Naive thymus-derived CD4-positive, alpha-beta T cell (primary cell): Measurements from ENCODE around the gene CCDC107. TPM values are rescaled to one million over a fixed set of nuclear protein-coding genes. Genes with fewer than 3 reads are reported as not detected.

ENCODE experiments used
- ATAC-seq: fragments of 150-1000 bp; cut with Tn5 transposase; 2 replicates; pipeline ENCODE4 v1.10.0; 2021; ENCODE audit warnings: mild to moderate bottlenecking, moderate library complexity
- CTCF ChIA-PET: fragments of 350-600 bp; sonication (Branson Sonifier 250); formaldehyde crosslinking; loops from one replicate; lab custom pipeline; 2021; ENCODE audit warnings: antibody characterized with exemption; lab: Charles Lee
- POLR2A ChIA-PET: fragments of 350-600 bp; sonication (Branson Sonifier 250); formaldehyde crosslinking; loops from one replicate; lab custom pipeline; 2021; ENCODE audit warnings: antibody characterized with exemption, inconsistent platforms; lab: Charles Lee
- DNase-seq, 9 donors: peaks; one replicate each; pipeline versions ENCODE4 v3.0.0 to v3.0.0-alpha.2; 2020 to 2022; ENCODE audit warnings: mixed read lengths in 1 of 9
- H3K27ac ChIP-seq: one replicate; pipeline ENCODE4 v1.7.0; 2013; ENCODE audit warnings: mild to moderate bottlenecking, low read depth, low read length, moderate library complexity
- H3K27me3 ChIP-seq, 2 donors: one replicate each; pipeline ENCODE4 v1.7.0; 2013; ENCODE audit warnings: low read length in 2 of 2, mild to moderate bottlenecking in 2 of 2, moderate library complexity in 2 of 2; ENCODE audit not compliant: control insufficient read depth in 2 of 2, insufficient read depth in 2 of 2
- H3K36me3 ChIP-seq, 3 experiments: 1 replicate in 2 of 3; 2 replicates in 1 of 3; pipeline ENCODE4 v1.7.0; 2013; ENCODE audit warnings: low read length in 3 of 3, mild to moderate bottlenecking in 3 of 3, moderate library complexity in 1 of 3; ENCODE audit not compliant: insufficient read depth in 3 of 3, control insufficient read depth in 2 of 3
- H3K4me1 ChIP-seq, 2 donors: one replicate each; pipeline ENCODE4 v1.7.0; 2013; ENCODE audit warnings: low read length in 2 of 2, mild to moderate bottlenecking in 2 of 2, moderate library complexity in 1 of 2; ENCODE audit not compliant: control insufficient read depth in 2 of 2, insufficient read depth in 2 of 2
- H3K4me3 ChIP-seq: 2 replicates; pipeline ENCODE4 v1.7.0; 2013; ENCODE audit warnings: mild to moderate bottlenecking, low read length
- H3K9me3 ChIP-seq, 3 experiments: 1 replicate in 2 of 3; 2 replicates in 1 of 3; pipeline ENCODE4 v1.7.0; 2013; ENCODE audit warnings: low read length in 3 of 3; ENCODE audit not compliant: control insufficient read depth in 2 of 3
- H3K27ac Mint-ChIP-seq, 9 donors: one replicate each; pipeline ENCODE4 v1.8.0; 2020 to 2022; ENCODE audit warnings: mixed read lengths in 9 of 9, mild to moderate bottlenecking in 8 of 9, moderate library complexity in 5 of 9, inconsistent platforms in 2 of 9
- H3K27me3 Mint-ChIP-seq, 5 donors: one replicate each; pipeline ENCODE4 v1.8.0; 2021 to 2022; ENCODE audit warnings: mixed read lengths in 5 of 5, mild to moderate bottlenecking in 1 of 5
- H3K36me3 Mint-ChIP-seq, 5 donors: one replicate each; pipeline ENCODE4 v1.8.0; 2020 to 2022; ENCODE audit warnings: mixed read lengths in 5 of 5, mild to moderate bottlenecking in 3 of 5, inconsistent platforms in 1 of 5
- H3K4me1 Mint-ChIP-seq, 7 donors: one replicate each; pipeline ENCODE4 v1.8.0; 2020 to 2022; ENCODE audit warnings: mixed read lengths in 7 of 7, mild to moderate bottlenecking in 3 of 7, inconsistent platforms in 1 of 7
- H3K4me3 Mint-ChIP-seq, 10 donors: one replicate each; pipeline ENCODE4 v1.8.0; 2020 to 2022; ENCODE audit warnings: mild to moderate bottlenecking in 10 of 10, mixed read lengths in 10 of 10, moderate library complexity in 6 of 10, inconsistent platforms in 2 of 10
- H3K9me3 Mint-ChIP-seq, 11 donors: one replicate each; pipeline ENCODE4 v1.8.0; 2020 to 2022; ENCODE audit warnings: mixed read lengths in 11 of 11, mild to moderate bottlenecking in 4 of 11, inconsistent platforms in 1 of 11, moderate library complexity in 1 of 11
- intact Hi-C, 2 donors: fragments of 100-400 bp; cut with micrococcal nuclease; formaldehyde crosslinking; loops; one replicate each; pipeline ENCODE4 v1.15.1; 2023
- polyA plus RNA-seq, 2 donors: library from polyadenylated mRNA; unstranded; fragments of 300-500 nt; fragmentation: Illumina TruSeq; gene quantifications; one replicate each; pipeline ENCODE4 v1.2.3, GENCODE V29; 2021
- total RNA-seq, 6 experiments: library from RNA in 5 of 6; stranded (reverse) in 5 of 6; gene quantifications; 1 replicate in 5 of 6; 2 replicates in 1 of 6; pipeline ENCODE4 v1.2.3 and lab custom pipeline; 2021 to 2026

The CCDC107 gene
- total and polyA plus RNA-seq, 7 experiments from 2014 or later = 12.0 to 65.7 (median 17.2) TPM

DNA sequence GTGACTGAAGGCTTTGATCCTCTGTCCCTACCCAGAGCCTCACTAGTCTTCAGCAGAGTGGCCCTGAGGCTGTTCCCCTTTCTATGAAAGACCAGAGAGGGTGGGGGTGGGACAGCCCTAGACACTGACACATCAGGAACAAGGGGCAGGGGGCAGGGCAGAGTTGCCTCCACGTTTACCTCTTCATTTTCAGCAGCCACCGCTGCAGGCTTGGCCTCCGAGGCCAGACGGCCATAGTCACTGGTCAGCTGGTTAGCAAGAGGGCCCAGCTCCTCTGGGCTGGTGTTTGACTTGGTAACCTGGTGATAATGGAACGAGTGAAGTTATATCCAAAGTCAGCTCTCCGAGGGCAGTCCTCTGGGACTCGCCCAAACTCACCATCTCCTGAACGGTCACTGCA lies 47.3 kb downstream of the CCDC107 start:
- POLR2A ChIA-PET = interaction anchor here (1.0 to 3.1 kb wide), 2 partner anchors 9 to 66 kb away, joined by 3 to 9 read pairs; no protein-coding TSS in a partner anchor
- Histone ChIP-seq H3K4me3 (no peak overlapping the region), H3K9me3 (no peaks in the 10 kb centered on the region), H3K4me1 (no peaks in the 10 kb centered on the region), H3K27ac (no peak overlapping the region), H3K27me3 (no peaks in the 10 kb centered on the region), H3K36me3 (peaks cover 61 to 95% (median 70%) of the 10 kb centered on the region in 3 experiments)
- H3K36me3 Mint-ChIP-seq = peaks cover 27 to 56% (median 36%) of the 10 kb centered on the region in 5 donors
- no peak overlapping the region for H3K27ac Mint-ChIP-seq
- CTCF ChIA-PET = interaction anchor here (1.0 to 2.2 kb wide), 3 partner anchors 8 to 48 kb away, joined by 3 to 11 read pairs (median 4); partner anchors contain the start of genes CCDC107 and RMRP
- ATAC-seq (no peak), DNase-seq (no peak)
- H3K9me3 Mint-ChIP-seq = peaks cover 0 to 2% (median 0%) of the 10 kb centered on the region in 11 donors
- no peaks in the 10 kb centered on the region for H3K27me3 Mint-ChIP-seq
- H3K4me3 Mint-ChIP-seq = no peak overlapping the region
- H3K4me1 Mint-ChIP-seq = peaks cover 0 to 8% (median 0%) of the 10 kb centered on the region in 7 donors
- intact Hi-C loops = no loop called here

DNA sequence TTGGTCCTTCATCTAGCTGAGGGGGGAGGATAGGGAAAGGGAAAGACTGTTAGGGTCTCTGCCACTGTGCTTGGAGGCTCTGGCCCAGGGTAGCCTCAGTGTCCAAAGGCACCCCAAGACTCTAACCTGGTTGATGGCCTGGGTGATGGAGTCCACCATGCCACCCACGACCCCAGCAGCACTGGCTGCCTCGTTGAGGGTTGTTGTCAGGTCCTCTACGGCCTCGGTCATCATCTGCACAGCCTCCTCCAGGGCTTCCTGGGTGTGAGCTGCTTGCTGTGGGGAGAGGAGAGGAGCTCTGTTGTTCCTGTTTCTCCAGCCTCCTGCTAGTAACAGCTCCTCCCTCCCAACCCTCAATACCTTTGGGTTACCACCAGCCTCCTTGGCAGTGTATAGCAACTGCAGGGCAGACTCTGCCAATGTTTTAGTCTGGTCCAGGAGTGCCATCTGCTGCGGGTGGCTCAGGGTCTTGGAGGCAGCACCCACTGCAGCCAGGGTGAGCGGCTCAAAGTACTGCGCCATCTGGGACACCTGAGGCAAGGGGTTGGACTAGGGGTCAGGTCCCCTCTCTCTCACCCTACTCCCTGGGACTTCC lies 47.8 kb downstream of the CCDC107 start:
- ATAC-seq (no peak), DNase-seq (no peak)
- Histone ChIP-seq H3K27me3 (no peaks in the 10 kb centered on the region), H3K4me1 (no peaks in the 10 kb centered on the region), H3K9me3 (no peaks in the 10 kb centered on the region), H3K4me3 (no peak overlapping the region), H3K36me3 (peaks cover 56 to 95% (median 65%) of the 10 kb centered on the region in 3 experiments), H3K27ac (no peak overlapping the region)
- ChIA-PET CTCF (interaction anchor here (1.0 to 2.2 kb wide), 3 partner anchors 9 to 48 kb away, joined by 3 to 11 read pairs (median 4); partner anchors contain the start of genes CCDC107 and RMRP), POLR2A (interaction anchor here (3.1 kb wide), 1 partner anchor 10 kb away, joined by 9 read pairs; no protein-coding TSS in a partner anchor)
- H3K4me1 Mint-ChIP-seq = peaks cover 0 to 8% (median 0%) of the 10 kb centered on the region in 7 donors
- H3K27me3 Mint-ChIP-seq = no peaks in the 10 kb centered on the region
- H3K36me3 Mint-ChIP-seq = peaks cover 30 to 61% (median 41%) of the 10 kb centered on the region in 5 donors
- H3K9me3 Mint-ChIP-seq = peaks cover 0 to 2% (median 0%) of the 10 kb centered on the region in 11 donors
- no peak overlapping the region for H3K4me3 Mint-ChIP-seq
- intact Hi-C loops = no loop called here
- no peak overlapping the region for H3K27ac Mint-ChIP-seq

GRCh38 chr9:35706951-35707350 lies 48.9 kb downstream of the CCDC107 start:
- Histone ChIP-seq H3K4me1 (no peaks in the 10 kb centered on the region), H3K36me3 (peaks cover 55 to 95% (median 62%) of the 10 kb centered on the region in 3 experiments), H3K27me3 (no peaks in the 10 kb centered on the region), H3K4me3 (no peak overlapping the region), H3K9me3 (no peaks in the 10 kb centered on the region), H3K27ac (peak overlapping the region; percentile 32)
- Mint-ChIP-seq H3K36me3 (peaks cover 30 to 70% (median 44%) of the 10 kb centered on the region in 5 donors), H3K4me1 (peaks cover 0 to 8% (median 0%) of the 10 kb centered on the region in 7 donors), H3K27me3 (no peaks in the 10 kb centered on the region), H3K27ac (peak overlapping the region in 7 of 9 donors; percentile 28 to 80 (median 61)), H3K4me3 (no peak overlapping the region), H3K9me3 (peaks cover 0 to 2% (median 0%) of the 10 kb centered on the region in 11 donors)
- DNase-seq (no peak), ATAC-seq (no peak)
- intact Hi-C loops = no loop called here
- ChIA-PET CTCF (interaction anchor here (2.2 kb wide), 1 partner anchor 10 kb away, joined by 11 read pairs; no protein-coding TSS in a partner anchor), POLR2A (interaction anchor here (3.1 kb wide), 1 partner anchor 11 kb away, joined by 9 read pairs; no protein-coding TSS in a partner anchor)

DNA sequence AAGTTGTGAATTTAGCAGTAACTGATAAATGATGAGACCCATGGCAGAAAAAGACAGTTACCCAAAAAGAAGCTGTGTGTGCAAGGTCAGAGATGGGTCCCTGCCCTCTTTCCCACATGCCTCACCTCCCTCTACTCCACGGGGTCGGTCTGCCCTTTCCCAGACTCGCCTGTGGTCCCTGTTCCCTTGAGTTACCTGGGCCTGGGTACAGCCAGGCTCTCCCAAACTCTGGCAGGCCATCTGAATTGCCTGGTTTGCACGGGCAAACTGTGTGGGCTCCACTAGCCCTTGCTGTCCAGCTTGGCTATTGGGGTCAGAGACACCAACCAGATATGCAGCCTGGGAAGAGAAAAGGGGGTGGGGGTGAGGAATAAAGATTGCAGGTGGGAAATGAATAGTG lies 50.1 kb downstream of the CCDC107 start:
- Histone ChIP-seq H3K27ac (no peak overlapping the region), H3K9me3 (no peaks in the 10 kb centered on the region), H3K4me3 (no peak overlapping the region), H3K36me3 (peaks cover 54 to 95% (median 65%) of the 10 kb centered on the region in 3 experiments), H3K27me3 (no peaks in the 10 kb centered on the region), H3K4me1 (no peaks in the 10 kb centered on the region)
- ATAC-seq (no peak), DNase-seq (no peak)
- CTCF ChIA-PET = interaction anchor here (0.5 to 1.1 kb wide), 3 partner anchors 12 to 53 kb away, joined by 3 to 5 read pairs (median 4); no protein-coding TSS in a partner anchor
- Mint-ChIP-seq H3K4me1 (peaks cover 0 to 7% (median 0%) of the 10 kb centered on the region in 7 donors), H3K36me3 (peaks cover 29 to 72% (median 44%) of the 10 kb centered on the region in 5 donors), H3K9me3 (peaks cover 0 to 2% (median 0%) of the 10 kb centered on the region in 11 donors), H3K27me3 (no peaks in the 10 kb centered on the region), H3K4me3 (no peak overlapping the region), H3K27ac (peak overlapping the region in 3 of 9 donors; percentile 10 to 81 (median 14))
- POLR2A ChIA-PET = no interaction called here
- intact Hi-C loops = no loop called here

GRCh38 chr9:35710818-35711500 lies 52.9 kb downstream of the CCDC107 start:
- H3K9me3 ChIP-seq = no peaks in the 10 kb centered on the region
- Mint-ChIP-seq H3K27me3 (no peaks in the 10 kb centered on the region), H3K4me3 (no peak overlapping the region), H3K36me3 (peaks cover 26 to 72% (median 37%) of the 10 kb centered on the region in 5 donors), H3K9me3 (peaks cover 0 to 3% (median 0%) of the 10 kb centered on the region in 11 donors), H3K27ac (peak overlapping the region in 1 of 9 donors; percentile 2), H3K4me1 (peaks cover 0 to 8% (median 0%) of the 10 kb centered on the region in 7 donors)
- H3K27me3 ChIP-seq = no peaks in the 10 kb centered on the region
- H3K4me1 ChIP-seq = no peaks in the 10 kb centered on the region
- intact Hi-C loops = no loop called here
- no peak overlapping the region for H3K4me3 ChIP-seq
- H3K36me3 ChIP-seq = peaks cover 33 to 95% (median 63%) of the 10 kb centered on the region in 3 experiments
- no peak for DNase-seq
- no peak for ATAC-seq
- ChIA-PET CTCF (no interaction called here), POLR2A (interaction anchor here (0.6 to 1.4 kb wide), 2 partner anchors 9 to 23 kb away, joined by 3 read pairs; no protein-coding TSS in a partner anchor)
- H3K27ac ChIP-seq = no peak overlapping the region
